Effector CD4-positive, alpha-beta T cell (primary cell): Measurements from ENCODE around the gene SND1.

Experiments used
- DNase-seq: peaks from one replicate; pipeline ENCODE4 v3.0.0-alpha.2; 2020

The SND1 gene

GRCh38 chr7:128081351-128081750 lies 429.4 kb downstream of the SND1 start:
- DNase-seq: no peak

GRCh38 chr7:128081808-128082207 lies 429.8 kb downstream of the SND1 start:
- no peak for DNase-seq

- no peak for DNase-seq
These were observed 430.4 kb downstream of the SND1 start for GRCh38 chr7:128082431-128082830.

- DNase-seq: no peak
These were observed 433.1 kb downstream of the SND1 start for GRCh38 chr7:128084896-128085608.

GRCh38 chr7:128090492-128090891 lies 438.5 kb downstream of the SND1 start:
- no peak for DNase-seq

- no peak for DNase-seq
These were observed 439.1 kb downstream of the SND1 start for GRCh38 chr7:128091106-128091505.

GRCh38 chr7:128092221-128092620 lies 440.2 kb downstream of the SND1 start:
- DNase-seq: no peak

GRCh38 chr7:128093614-128094570 lies 441.9 kb downstream of the SND1 start:
- no peak for DNase-seq

GRCh38 chr7:128094686-128095085 lies 442.7 kb downstream of the SND1 start:
- DNase-seq: no peak

- no peak for DNase-seq
These were observed 445.3 kb downstream of the SND1 start for GRCh38 chr7:128097211-128097731.

- no peak for DNase-seq
These were observed 446.6 kb downstream of the SND1 start for GRCh38 chr7:128098629-128099028.

GRCh38 chr7:128099204-128099671 lies 447.2 kb downstream of the SND1 start:
- DNase-seq: no peak

GRCh38 chr7:128100225-128100948 lies 448.4 kb downstream of the SND1 start:
- no peak for DNase-seq

- DNase-seq: no peak
These were observed 449.1 kb downstream of the SND1 start for GRCh38 chr7:128100949-128101713.

GRCh38 chr7:128102490-128103291 lies 450.7 kb downstream of the SND1 start:
- no peak for DNase-seq

GRCh38 chr7:128103498-128104107 lies 451.6 kb downstream of the SND1 start:
- DNase-seq: no peak

- DNase-seq: no peak
These were observed 452.2 kb downstream of the SND1 start for GRCh38 chr7:128104108-128104742.

GRCh38 chr7:128105228-128106022 lies 453.4 kb downstream of the SND1 start:
- DNase-seq: no peak

GRCh38 chr7:128106821-128107220 lies 454.8 kb downstream of the SND1 start:
- no peak for DNase-seq
